Measurements from ENCODE around the gene GID8. TPM values are rescaled to one million over a fixed set of nuclear protein-coding genes. Genes with fewer than 3 reads are reported as not detected.

Gene GID8
- total and polyA plus RNA-seq, 2 of the 13 experiments (the other 11 are each of a cell fraction or from before 2014, with no cell fraction given) = 39.6 to 59.8 TPM

- TF ChIP-seq MNT (IDR thresholded peaks at IDR 0.05) (no peak), ZNF839 (CRISPR knock-in tag; IDR thresholded peaks at IDR 0.05; ENCODE audit: borderline replicate concordance) (0 out of 2 replicates have a peak, but pooled peaks have one; percentile 88), DNMT3B (CRISPR knock-in tag; conservative IDR thresholded peaks at IDR 0.05) (no peak), NR2F1 (CRISPR knock-in tag; IDR thresholded peaks at IDR 0.05) (no peak), TEAD3 (CRISPR knock-in tag; optimal IDR thresholded peaks at IDR 0.05; ENCODE audit: borderline replicate concordance) (peak; percentile 35), ZZZ3 (CRISPR knock-in tag; IDR thresholded peaks at IDR 0.05; ENCODE audit: borderline replicate concordance) (0 out of 2 replicates have a peak, but pooled peaks have one; percentile 61), RORA (CRISPR knock-in tag; IDR thresholded peaks at IDR 0.05) (no peak), NCOA2 (CRISPR knock-in tag; IDR thresholded peaks at IDR 0.05) (no peak; the same call in 1 of the 2 replicates), ZNF775 (CRISPR knock-in tag; IDR thresholded peaks at IDR 0.05; ENCODE audit: borderline replicate concordance) (no peak), MEIS1 (CRISPR knock-in tag; IDR thresholded peaks at IDR 0.05; ENCODE audit: borderline replicate concordance) (peak; percentile 84), ZSCAN9 (CRISPR knock-in tag; IDR thresholded peaks at IDR 0.05; ENCODE audit: borderline replicate concordance) (no peak), YEATS2 (CRISPR knock-in tag; IDR thresholded peaks at IDR 0.05; ENCODE audit: borderline replicate concordance) (no peak), PREB (CRISPR knock-in tag; IDR thresholded peaks at IDR 0.05) (no peak), ARNTL (CRISPR knock-in tag; IDR thresholded peaks at IDR 0.05) (no peak), CAMTA2 (CRISPR knock-in tag; IDR thresholded peaks at IDR 0.05; ENCODE audit: borderline replicate concordance) (0 out of 2 replicates have a peak, but pooled peaks have one; percentile 85), IRF2 (CRISPR knock-in tag; IDR thresholded peaks at IDR 0.05) (no peak), ZNF224 (CRISPR knock-in tag; IDR thresholded peaks at IDR 0.05) (no peak)
- TF ChIP-seq, protein P1, sequence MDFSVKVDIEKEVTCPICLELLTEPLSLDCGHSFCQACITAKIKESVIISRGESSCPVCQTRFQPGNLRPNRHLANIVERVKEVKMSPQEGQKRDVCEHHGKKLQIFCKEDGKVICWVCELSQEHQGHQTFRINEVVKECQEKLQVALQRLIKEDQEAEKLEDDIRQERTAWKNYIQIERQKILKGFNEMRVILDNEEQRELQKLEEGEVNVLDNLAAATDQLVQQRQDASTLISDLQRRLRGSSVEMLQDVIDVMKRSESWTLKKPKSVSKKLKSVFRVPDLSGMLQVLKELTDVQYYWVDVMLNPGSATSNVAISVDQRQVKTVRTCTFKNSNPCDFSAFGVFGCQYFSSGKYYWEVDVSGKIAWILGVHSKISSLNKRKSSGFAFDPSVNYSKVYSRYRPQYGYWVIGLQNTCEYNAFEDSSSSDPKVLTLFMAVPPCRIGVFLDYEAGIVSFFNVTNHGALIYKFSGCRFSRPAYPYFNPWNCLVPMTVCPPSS (IDR thresholded peaks at IDR 0.05) = no peak
- TF ChIP-seq, protein P2, sequence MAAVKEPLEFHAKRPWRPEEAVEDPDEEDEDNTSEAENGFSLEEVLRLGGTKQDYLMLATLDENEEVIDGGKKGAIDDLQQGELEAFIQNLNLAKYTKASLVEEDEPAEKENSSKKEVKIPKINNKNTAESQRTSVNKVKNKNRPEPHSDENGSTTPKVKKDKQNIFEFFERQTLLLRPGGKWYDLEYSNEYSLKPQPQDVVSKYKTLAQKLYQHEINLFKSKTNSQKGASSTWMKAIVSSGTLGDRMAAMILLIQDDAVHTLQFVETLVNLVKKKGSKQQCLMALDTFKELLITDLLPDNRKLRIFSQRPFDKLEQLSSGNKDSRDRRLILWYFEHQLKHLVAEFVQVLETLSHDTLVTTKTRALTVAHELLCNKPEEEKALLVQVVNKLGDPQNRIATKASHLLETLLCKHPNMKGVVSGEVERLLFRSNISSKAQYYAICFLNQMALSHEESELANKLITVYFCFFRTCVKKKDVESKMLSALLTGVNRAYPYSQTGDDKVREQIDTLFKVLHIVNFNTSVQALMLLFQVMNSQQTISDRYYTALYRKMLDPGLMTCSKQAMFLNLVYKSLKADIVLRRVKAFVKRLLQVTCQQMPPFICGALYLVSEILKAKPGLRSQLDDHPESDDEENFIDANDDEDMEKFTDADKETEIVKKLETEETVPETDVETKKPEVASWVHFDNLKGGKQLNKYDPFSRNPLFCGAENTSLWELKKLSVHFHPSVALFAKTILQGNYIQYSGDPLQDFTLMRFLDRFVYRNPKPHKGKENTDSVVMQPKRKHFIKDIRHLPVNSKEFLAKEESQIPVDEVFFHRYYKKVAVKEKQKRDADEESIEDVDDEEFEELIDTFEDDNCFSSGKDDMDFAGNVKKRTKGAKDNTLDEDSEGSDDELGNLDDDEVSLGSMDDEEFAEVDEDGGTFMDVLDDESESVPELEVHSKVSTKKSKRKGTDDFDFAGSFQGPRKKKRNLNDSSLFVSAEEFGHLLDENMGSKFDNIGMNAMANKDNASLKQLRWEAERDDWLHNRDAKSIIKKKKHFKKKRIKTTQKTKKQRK (IDR thresholded peaks at IDR 0.05; ENCODE audit: low read length) = no peak
- TF ChIP-seq, protein P3, sequence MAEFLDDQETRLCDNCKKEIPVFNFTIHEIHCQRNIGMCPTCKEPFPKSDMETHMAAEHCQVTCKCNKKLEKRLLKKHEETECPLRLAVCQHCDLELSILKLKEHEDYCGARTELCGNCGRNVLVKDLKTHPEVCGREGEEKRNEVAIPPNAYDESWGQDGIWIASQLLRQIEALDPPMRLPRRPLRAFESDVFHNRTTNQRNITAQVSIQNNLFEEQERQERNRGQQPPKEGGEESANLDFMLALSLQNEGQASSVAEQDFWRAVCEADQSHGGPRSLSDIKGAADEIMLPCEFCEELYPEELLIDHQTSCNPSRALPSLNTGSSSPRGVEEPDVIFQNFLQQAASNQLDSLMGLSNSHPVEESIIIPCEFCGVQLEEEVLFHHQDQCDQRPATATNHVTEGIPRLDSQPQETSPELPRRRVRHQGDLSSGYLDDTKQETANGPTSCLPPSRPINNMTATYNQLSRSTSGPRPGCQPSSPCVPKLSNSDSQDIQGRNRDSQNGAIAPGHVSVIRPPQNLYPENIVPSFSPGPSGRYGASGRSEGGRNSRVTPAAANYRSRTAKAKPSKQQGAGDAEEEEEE (CRISPR knock-in tag; IDR thresholded peaks at IDR 0.05; ENCODE audit: borderline replicate concordance) = no peak
These were observed 32.6 kb downstream of the GID8 start (continued) for GRCh38 chr20:62970307-62971210.
